Measurements from ENCODE around the gene LRRC75A. TPM values are rescaled to one million over a fixed set of nuclear protein-coding genes. Genes with fewer than 3 reads are reported as not detected.

The LRRC75A gene
- total RNA-seq, 1 donor from 2014 or later, result 0.23 TPM

DNA sequence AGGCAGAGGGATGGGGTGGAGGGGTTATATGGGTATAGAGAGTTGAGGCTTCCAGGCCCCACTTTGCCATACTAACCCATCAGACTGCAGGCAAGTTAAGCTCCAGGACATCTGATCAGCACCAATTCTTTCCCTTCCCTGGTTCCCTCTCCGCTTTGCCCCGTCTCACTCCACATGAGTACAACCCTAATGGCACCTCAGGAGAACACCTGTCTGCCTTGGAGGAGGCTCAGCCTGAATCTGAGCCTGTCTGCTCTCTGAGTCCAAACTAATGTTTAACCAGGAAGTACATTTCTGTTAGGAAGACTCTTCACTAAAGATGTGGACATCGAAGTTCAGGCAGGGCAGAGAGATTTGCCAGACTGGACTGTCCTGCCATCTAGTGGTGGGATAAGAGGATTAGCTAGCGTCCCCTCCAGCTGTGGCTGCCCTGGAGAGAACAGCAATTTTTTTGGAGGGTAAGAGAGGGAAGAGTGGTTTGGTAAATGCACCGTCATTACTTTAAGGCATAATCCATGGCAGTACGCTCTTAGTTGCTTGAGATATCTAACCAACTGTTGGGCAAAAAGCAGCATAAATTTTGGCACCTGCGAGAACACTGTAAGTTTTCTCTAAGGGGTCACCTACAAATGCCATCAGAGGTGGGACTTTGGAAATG is 29.2 kb upstream of the LRRC75A start:
- H3K4me3 ChIP-seq (ENCODE audit: low read depth, low read length), result no peak overlapping the region
- DNase-seq (ENCODE audit: low read depth), result peak; percentile 64
- TF ChIP-seq CTCF (conservative IDR thresholded peaks at IDR 0.05; ENCODE audit: low read depth, low read length), result peak; percentile 98

- no peak for TF ChIP-seq CTCF (conservative IDR thresholded peaks at IDR 0.05; ENCODE audit: low read depth, low read length)
- H3K4me3 ChIP-seq (ENCODE audit: low read depth, low read length), result no peak overlapping the region
- DNase-seq (ENCODE audit: low read depth), result no peak
These were observed 27.0 kb upstream of the LRRC75A start for GRCh38 chr17:16519021-16519420.

DNA sequence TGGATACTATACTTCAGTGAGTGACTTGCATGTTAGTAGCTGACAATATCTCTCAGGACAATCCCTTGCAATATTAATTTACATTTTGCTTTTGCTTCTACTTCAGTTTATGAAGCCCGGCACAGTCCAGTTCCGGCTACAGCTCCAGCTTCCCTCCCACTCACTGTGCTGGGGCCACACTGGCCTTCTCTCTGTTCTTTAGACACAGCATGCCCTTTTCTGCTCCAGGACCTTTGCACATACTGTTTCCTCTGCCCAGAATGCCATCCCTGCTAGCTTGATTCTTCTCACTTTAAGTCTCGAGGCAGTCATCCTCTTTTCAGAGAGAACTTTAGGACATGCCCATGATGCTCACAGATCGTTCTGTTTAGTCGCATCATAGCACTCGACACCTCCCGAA is 25.5 kb upstream of the LRRC75A start:
- no peak for TF ChIP-seq CTCF (conservative IDR thresholded peaks at IDR 0.05; ENCODE audit: low read depth, low read length)
- H3K4me3 ChIP-seq (ENCODE audit: low read depth, low read length), result no peak overlapping the region
- DNase-seq (ENCODE audit: low read depth), result no peak

GRCh38 chr17:16516594-16517051 is 24.6 kb upstream of the LRRC75A start:
- H3K4me3 ChIP-seq (ENCODE audit: low read depth, low read length), result peak overlapping the region; percentile 15
- DNase-seq (ENCODE audit: low read depth), result peak; percentile 25
- no peak for TF ChIP-seq CTCF (conservative IDR thresholded peaks at IDR 0.05; ENCODE audit: low read depth, low read length)

- no peak for TF ChIP-seq CTCF (conservative IDR thresholded peaks at IDR 0.05; ENCODE audit: low read depth, low read length)
- DNase-seq (ENCODE audit: low read depth), result no peak
These were observed 23.9 kb upstream of the LRRC75A start for GRCh38 chr17:16515933-16516332.

GRCh38 chr17:16513873-16514272 is 21.9 kb upstream of the LRRC75A start:
- DNase-seq (ENCODE audit: low read depth), result no peak
- no peak overlapping the region for H3K4me3 ChIP-seq (ENCODE audit: low read depth, low read length)
- TF ChIP-seq CTCF (conservative IDR thresholded peaks at IDR 0.05; ENCODE audit: low read depth, low read length), result no peak

More at GRCh38 chr17:16515933-16516332, 23.9 kb upstream of the LRRC75A start:
- H3K4me3 ChIP-seq (ENCODE audit: low read depth, low read length), result no peak overlapping the region

DNA sequence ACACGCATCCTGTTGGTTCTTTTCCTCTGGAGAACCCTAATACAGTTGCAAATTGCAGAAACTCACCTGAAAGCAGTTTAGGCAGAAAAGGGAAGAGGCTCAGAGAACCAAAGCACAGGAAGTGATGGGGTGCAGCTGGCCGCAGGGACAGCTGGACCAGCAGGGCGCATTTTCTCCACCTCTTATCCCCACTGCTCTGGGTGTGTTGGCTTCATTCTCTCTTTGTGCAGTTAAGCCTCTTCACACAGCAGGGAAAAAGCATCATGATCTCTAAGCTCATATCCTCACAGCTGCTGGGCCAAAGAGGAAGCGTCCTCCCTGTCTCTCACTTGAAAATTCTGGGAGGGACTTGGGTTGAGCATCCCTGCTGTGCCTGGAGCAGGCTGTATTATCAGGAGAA is 20.0 kb upstream of the LRRC75A start:
- TF ChIP-seq CTCF (conservative IDR thresholded peaks at IDR 0.05; ENCODE audit: low read depth, low read length), result no peak
- no peak overlapping the region for H3K4me3 ChIP-seq (ENCODE audit: low read depth, low read length)
- DNase-seq (ENCODE audit: low read depth), result no peak
